Adrenal gland (tissue), 5 donors: ENCODE results near the gene PALS2.

Source experiments
- CTCF ChIP-seq, 6 experiments: fragments of 450-650 bp in 4 of 6; fragments of 200-600 bp in 2 of 6; sonication (generic) in 1 of 6; IDR thresholded peaks; 1 replicate in 5 of 6; 2 replicates in 1 of 6; pipeline versions ENCODE4 v1.5.1 to v1.8.0; 2016 to 2021; ENCODE audit warnings: antibody characterized with exemption in 6 of 6, mild to moderate bottlenecking in 2 of 6, moderate library complexity in 1 of 6
- POLR2A ChIP-seq, 2 donors: fragments of 450-650 bp; IDR thresholded peaks; one replicate each; pipeline ENCODE4 v1.6.1; 2017; ENCODE audit warnings: antibody characterized with exemption in 2 of 2, mild to moderate bottlenecking in 2 of 2, moderate library complexity in 1 of 2
- donor health status: DM: no; HTN: no; CAD: no.

DNA sequence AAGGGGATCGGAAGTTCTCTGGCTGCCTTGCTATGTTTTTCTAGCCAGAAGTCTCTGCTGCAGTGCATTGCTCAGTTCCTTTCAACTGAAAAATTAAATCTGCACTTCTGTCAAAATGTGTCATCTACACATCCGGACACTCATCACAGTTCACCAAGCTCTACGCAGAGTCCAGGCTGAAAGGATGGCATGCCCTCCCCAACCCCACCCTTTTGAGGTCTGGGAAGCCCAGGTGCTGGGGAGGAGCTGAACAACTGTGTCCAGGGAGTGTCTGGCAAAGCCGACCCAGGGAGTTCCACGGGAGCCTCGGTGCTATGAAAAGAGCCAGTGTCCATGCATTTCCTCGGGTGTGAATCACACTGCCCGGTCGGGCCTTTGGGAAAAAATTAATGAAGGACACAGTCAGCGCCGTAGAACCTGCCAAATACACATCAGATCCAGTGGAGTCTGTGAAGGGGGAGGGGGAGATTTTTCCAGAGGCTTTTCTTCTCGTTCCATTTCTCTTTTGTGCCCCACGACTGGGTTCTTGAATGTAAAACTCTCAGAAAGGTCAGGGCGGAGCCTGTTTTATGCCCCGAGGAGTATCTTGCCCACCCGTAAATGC, 757 bp upstream of the PALS2 start:
- TF ChIP-seq POLR2A (IDR thresholded peaks at IDR 0.05) (peak in 1 of 2 donors; percentile 8), CTCF (IDR thresholded peaks at IDR 0.05) (no peak)
